Renal cortical epithelial cell (primary cell): Measurements from ENCODE around the gene LPIN1. TPM values are rescaled to one million over a fixed set of nuclear protein-coding genes. Genes with fewer than 3 reads are reported as not detected.
"Not testable (repeated sequence)": the region's sequence is repeated elsewhere in the genome, so short reads cannot be mapped to it uniquely, and the experiment has no call there.

Experiments used
- DNase-seq: peaks from one replicate; pipeline ENCODE4 v3.0.0-alpha.2; 2011; ENCODE audit warnings: low read depth
- total RNA-seq: library from RNA; depleted of rRNA; stranded (reverse); fragments of >200 nt; gene quantifications from 2 replicates; pipeline ENCODE4 v1.2.3, GENCODE V29; 2014

Gene LPIN1
- total RNA-seq, 1 donor from 2014 or later = 33.8 TPM

DNA sequence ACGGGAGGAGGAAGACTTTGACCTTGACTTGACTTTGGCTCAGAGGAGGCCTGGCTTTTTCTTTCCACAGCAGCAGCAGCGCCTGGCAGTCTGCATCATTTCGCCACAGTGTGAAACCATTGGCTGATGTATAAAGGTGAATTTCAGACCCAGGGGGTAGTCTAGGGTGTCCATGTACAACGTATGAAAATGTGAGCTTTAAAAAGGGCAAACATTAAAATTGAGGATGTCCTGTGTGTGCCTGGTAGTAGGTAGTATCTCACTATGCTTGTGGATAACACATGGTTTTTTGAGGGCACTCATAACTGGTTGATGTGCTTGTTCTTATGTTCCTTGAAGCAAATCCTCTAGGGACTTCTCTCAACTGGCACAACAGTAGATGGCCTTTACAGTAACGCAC lies 86.1 kb downstream of the LPIN1 start:
- DNase-seq = no peak

DNA sequence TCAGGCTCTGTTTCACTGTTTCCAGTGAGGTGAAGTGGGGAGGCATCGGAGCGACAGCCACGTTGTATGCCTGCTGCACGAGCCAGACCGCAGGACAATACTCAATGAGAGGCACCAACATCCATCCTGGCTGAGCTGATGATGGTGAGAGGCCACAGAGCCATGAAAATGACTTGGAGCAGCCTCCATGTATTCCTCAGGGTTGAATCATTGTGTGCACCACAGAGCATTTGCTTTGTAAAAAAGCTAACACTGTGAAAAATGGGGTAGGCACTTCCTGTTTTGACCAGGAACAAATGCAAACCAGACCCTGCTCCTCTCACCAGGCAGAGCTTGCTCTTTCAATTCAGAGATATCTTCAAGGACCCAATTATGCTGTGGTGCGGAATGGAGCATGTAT lies 87.2 kb downstream of the LPIN1 start:
- peak; percentile 36 for DNase-seq

DNA sequence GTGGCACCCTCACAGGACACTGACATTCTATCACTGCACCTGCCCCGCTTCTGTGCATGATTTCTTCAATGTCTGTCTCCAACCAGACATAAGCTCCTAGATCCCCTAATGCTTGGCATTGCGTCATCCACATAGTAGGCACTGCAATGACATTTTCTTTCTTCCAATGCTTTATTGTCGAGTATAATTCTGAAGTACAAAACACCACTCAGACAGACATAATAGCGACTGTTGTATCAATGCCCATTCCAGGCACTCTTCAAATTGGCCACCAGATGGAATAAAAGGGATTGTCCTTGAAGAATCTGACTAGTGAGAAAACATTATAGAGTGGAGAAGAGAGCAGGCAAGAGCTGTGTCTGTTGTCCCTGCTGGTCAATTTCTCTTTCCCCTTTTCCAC lies 89.0 kb downstream of the LPIN1 start:
- DNase-seq = no peak

DNA sequence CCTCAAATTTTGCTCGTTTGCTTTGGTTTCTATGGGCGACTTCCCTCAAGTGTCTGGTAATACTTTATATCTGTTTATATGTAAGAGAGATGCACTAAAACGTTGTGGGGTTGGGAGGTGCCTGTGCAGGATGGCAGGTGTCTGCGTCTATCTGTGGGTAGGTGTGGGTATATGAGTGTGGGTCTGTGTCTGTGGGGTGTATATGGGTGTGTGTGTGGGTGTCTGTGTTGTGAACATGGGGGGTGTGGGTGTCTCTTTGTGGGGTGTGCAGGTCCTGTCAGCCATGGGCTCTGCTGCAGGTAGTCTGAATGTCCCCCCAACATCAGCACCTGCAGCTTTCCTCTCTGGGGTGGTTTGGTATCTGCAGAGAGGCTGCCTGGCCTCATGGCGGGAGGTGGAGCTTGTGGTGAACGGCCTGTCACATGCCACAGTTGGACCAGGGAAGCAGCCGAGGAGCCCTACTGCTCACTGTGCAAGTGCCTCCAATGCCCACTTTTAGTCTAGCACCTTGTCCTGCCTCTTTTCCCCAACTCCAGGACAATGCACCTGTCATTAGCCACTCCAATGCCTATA lies 90.3 kb downstream of the LPIN1 start:
- no peak for DNase-seq

DNA sequence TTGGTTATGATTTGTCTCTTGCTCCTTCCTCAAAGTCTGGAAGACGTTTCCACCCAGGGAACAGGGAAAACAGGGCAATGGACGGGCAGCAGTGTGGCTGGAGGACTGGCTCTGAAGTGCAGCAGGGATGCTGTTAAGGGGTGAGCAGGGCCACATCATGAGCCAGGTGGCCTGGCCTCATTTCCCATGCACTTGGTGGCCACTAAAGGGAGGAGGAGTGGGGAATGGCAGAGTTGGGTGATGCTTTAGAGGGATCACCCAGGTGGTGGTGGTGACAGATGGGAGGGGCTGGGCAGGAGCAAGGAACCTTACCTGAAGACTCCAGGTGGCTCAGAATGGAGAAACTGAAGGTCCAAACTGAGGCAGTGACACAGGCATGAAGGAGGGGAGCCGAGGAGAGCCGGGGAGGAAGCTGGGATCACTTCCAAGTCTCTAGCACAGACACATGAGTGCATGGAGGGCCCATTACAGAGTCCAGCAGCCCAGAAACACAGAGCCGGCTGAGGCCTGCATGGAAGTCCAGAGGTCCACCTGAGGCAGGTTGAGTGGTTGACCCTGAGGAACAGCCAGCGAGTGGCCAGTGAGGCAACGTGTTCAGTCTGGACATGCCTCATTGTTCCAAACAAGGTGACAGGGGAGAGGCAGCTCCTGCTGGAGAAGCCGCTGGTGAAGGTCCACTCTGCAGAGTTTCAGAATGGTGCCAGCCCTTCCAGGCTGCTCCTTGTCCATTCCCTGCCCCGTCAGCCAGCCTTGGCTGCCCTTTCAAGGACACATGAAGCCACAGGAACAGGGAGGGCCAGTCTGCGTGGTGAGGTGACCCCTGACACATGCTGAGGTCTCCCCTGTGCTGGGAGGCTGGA lies 91.7 kb downstream of the LPIN1 start:
- DNase-seq = no peak

DNA sequence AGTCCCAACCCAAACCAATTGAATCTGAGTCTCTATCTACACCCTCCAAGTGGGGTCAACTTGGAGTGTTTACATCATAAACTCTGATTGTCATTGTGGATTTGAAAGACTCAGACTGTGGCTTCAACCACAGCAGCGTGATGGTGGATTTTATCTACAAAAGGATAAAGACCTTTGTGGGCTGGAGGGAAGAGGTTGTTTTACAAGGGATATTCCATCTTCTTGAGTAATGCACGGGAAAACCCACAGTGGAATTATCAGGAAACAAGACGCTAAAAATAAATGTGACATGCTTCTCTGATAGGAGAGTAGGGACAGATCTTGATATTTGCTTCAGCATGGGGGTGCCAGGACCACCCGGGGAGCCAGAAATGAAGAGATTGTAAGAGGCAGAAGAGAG lies 93.5 kb downstream of the LPIN1 start:
- no peak for DNase-seq

DNA sequence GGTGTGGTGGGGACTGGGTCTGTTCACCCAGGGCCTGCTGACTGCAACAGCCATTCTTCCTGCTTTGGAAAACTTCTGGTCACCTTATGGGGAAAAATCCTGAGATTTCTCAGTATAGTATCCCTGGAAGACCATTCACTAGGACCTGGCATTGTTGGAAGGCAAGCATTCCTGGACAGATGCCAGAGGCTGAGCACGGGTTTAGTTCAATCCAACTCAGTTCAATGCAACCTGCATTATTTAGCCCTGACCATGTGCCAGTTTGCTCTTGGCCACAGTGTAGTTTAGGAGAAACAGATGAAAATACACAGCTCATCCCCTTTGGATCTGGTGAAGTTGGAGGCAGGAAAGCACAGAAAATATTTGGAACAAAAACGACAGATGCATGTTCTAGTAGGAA lies 95.9 kb downstream of the LPIN1 start:
- DNase-seq = peak; percentile 55

DNA sequence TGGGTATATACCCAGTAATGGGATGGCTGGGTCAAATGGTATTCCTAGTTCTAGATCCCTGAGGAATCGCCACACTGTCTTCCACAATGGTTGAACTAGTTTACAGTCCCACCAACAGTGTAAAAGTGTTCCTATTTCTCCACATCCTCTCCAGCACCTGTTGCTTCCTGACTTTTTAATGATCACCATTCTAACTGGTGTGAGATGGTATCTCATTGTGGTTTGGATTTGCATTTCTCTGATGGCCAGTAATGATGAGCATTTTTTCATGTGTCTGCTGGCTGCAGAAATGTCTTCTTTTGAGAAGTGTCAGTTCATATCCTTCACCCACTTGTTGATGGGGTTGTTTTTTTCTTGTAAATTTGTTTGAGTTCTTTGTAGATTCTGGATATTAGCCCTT lies 98.4 kb downstream of the LPIN1 start:
- not testable (repeated sequence) for DNase-seq

DNA sequence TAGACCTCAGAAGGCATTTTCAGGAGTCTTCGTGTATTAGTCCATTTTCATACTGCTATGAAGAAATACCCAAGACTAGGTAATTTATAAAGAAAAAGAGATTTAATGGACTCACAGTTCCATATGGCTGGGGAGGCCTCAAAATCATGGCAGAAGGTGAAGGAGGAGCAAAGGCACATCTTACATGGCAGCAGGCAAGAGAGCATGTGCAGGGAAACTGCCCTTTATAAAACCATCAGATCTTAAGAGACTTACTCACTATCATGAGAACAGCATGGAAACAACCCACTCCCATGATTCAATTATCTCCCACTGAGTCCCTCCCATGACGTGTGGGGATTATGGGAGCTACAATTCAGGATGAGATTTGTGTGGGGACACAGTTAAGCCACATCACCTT lies 101.5 kb downstream of the LPIN1 start:
- not testable (repeated sequence) for DNase-seq

DNA sequence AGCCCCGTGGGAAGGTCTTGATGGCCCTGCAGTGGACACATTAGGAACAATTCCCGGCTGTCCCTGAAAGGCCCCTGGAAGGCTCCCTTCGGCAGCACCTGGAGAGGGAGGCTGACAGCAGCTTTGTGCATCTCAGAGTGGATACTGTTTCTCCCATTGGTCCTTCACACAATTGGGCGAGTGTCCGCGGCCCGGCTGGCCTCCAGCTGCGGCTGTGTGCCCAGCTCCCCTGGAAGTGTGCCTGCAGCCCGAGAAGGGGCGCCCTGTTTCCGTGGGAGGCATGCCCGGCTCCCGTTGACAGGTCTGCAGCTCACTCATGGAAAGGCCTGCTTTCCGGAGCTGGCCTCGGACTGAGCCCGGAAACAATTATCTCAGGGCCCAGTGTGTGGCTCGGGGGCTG lies 103.7 kb downstream of the LPIN1 start:
- no peak for DNase-seq

DNA sequence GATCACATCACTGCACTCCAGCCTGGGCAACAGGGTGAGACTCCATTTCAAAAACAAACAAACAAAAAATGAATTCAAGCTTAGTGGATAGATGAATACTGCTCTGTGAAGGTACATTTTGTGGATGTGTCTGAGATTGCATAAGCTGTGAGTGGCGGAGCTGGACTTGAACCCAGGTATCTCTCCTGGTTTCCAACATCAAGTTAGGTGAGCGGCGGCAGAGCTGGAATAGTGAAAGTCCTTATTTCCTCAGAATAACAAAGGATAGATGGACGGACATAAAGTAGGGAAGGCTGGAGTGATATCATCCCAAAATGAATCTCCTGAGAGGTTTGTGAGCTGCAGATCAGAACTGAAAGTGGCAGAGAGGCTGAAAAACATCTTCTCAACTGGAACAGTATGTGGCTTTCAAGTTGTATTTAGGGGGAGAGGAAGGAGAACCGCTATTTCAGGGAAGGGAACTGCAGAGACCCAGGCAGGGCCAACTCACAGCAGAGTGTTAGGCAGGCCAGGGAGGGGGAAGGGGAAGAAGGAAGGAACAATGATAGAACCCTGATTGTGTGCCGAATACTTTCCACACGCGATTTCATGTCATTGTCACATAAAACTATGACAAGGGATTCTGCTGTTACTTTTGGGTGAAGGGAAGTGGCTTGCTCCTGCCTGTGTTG lies 106.2 kb downstream of the LPIN1 start:
- DNase-seq = no peak

DNA sequence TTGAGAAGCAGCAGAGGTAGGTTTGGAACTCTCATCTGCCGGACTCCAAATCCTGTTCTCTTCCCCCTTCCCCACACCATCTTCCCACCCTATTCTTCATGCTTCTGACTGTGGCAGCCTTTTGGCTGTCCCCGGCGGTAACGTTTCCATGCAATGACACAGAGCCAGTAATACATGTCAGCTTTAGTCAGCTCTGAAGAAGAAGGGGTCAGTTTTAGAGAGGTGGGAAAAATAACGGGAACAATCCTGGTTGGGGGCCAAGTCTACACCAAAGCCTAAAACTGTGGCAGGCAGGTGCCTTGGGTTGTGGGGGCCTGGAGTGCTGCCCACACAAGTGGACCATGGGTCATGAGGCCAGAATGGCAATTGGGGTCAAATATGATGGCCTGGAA lies 106.8 kb downstream of the LPIN1 start:
- DNase-seq = no peak

DNA sequence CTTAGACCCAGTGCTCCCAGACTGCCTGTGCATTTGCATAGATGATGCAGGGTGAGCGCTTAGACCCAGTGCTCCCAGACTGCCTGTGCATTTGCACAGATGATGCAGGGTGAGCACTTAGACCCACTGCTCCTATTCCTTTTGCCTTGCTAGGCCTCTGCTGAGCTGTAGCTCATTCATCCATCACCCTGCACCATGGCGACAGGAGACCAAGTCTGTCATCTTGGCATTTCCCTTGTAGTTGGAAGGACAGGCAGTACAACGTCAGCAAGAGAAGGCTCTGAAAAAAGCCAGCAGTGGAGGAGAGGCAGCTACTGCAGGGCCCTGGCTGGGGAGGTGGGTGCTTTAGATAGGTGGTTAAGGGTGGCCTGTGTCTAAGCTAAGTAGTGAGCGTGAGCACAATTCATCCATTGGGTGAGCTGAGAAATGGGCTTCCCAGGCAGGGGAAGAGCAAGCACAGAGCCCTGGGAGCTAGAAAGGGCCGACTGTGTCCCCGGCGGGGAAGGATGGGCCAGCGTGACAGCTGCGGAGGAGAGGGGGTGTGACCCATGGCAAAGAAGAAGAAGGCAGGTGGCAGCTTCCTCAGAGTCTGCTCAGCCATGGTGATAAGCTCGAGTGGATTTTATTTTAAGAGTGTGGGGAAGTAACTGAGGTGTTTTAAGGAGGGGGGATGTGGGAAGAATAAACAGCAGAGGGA lies 108.8 kb downstream of the LPIN1 start:
- DNase-seq = no peak

DNA sequence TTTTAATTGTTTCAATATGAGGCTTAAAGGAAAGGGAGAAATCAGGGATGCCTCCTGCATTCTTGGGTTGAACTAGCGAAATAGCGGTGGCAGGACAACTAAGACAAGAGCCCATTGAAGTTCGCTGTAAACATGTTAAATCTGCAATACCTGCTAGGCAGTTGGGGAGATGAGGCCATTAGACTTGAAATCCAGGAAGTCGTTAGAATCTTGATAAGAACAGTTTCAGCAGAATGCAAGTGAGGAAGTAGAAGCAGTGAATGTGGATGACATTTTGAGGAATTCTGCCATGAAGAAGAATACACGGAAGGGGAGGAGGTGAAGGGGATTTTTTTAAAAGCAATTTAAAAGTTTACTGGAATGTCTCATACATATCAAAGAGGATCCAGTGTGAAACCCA lies 109.7 kb downstream of the LPIN1 start:
- no peak for DNase-seq

DNA sequence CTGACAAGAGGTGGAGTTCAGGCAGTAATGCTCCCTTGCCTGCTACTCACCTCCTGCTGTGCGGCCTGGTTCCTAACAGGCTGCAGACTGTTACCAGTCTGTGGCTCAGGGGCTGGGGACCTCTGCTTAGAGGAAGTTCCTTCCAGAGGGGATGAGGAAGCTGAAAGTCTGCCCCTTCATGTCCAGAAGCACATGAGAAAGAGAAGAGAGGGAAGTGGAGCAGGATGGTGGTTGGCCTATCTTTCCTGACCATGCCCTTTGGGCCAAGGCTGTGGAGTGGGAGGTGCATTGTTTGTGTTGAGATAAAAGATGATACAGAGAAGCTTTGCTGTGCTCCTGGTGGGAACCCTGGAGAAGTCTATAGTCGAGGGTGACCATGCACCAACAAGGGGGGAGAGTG lies 112.5 kb downstream of the LPIN1 start:
- DNase-seq = no peak

DNA sequence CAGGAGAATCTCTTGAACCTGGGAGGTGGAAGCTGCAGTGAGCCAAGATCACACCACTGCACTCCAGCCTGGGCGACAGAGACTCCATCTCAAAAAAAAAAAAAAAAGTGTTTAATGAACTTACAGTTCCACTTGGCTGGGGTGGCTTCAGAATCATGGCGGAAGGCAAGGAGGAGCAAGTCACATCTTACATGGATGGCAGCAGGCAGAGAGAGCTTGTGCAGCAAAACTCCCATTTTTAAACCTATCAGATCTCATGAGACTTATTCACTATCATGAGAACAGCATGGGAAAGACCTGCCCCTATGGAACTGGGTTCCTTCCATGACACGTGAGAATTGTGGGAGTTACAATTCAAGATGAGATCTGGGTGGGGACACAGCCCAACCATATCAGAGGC lies 113.5 kb downstream of the LPIN1 start:
- not testable (repeated sequence) for DNase-seq

DNA sequence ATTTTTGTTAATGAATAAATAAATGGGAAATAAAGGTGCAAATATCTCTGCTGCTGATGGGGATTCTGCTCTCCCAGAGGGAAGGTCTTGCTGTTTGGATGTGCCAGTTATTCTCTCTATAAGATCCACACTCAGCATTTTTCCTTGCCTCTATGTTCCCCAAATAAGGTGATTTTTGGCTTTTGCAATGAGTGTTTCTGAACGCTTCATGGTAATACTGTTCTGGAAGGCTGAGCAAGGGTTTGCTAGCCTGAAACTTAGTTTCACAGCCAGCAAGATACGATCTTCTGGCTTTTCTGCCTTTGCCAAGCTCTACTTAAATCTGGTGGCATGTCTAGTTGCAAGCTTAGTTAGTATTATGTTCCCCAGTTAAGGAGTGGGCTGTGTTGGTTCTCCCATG lies 114.6 kb downstream of the LPIN1 start:
- DNase-seq = no peak

DNA sequence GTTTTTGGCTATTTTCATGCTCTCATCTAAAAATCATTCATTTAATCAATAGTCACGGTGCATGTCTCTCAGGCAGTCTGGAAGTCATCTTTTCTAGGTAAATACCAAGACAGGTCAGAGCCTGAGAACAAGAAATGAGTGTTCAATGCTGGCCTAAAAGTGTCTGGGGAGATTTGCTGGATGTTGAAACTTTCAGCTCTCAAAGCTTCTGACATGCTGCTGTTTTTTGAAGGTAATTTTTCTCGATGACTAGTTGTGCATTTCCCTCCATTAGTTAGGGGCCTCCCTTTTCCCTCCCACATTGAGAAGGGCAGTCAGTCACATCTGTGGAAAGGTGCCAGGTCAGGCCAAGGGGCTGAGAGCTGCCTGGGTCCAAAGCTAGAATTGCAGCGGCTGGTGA lies 115.6 kb downstream of the LPIN1 start:
- no peak for DNase-seq

DNA sequence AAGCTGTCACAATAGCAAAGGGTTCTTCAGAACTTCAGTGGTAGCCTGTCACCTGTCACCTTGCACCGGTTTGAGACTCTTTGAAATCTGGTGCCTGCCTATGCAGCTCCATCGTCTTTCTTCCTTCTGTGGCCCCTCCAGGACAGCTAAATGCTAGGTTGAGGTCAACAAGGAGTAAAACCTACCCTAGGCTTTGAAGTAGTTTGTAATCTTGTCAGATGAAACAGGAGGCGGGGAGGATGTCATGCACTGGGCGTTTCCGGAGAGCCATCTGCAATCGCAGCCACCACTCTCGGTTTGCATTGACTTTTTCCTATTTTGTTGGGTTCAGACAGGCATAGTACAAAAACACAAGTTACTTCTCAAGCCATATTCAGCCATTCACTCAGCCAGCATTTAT lies 116.7 kb downstream of the LPIN1 start:
- no peak for DNase-seq

DNA sequence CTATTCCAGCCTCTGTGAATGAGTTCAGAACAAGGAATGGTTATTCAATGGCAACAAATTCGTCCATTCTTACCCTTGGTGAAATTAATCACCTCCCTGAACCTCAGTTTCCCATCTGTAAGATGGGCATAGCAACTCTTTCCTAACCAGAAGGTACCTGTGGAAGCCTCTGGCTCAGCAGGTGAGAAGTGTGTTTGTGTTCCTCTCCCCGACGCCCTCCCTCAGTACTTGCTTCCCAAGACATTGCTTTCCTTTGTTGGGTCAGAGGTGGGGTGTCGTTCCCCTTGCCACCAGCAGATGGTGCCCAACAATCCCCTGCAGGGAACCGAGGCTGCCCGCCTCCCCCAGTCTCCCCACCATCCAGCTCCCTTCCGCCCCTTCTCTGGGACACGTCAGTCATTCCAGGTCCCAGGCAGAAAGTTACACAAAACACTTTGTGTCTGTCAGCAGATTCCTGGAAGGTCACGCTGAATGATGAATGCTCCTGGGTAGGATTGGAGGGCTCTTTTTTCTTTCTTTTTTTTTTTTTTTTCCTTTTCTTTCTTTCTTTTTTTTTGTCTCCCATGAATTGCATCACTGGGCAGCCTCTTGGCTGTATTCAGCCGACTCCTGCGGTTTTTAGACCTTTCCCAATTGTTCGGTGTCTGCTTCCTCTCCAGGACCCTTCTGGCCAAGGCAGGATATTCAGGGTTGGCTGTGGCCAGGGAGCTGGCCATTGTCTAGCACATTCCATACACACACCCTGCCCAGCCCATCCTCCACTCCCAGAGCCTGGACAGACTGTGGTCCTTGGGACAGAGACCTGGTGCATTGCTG lies 117.3 kb downstream of the LPIN1 start:
- DNase-seq = peak; percentile 96

DNA sequence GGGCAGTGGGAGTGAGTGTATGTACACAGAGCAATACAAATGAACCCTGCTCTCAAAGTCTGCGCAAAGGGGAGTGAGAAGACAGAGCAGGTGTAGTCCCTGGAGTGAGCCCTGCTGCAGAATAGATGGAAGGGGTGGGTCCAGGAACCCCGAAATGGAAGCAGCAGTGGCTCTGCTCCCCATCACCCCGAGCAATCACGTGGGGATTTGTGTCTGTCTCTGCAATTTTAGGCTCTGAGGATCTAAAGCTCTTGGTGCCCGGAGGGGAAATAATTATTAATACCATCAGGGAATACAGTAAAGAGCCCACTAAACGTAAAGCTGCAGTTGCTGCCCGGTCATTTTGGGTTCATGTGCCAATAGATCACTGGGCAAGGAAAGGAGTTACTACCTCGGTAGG lies 118.3 kb downstream of the LPIN1 start:
- no peak for DNase-seq

DNA sequence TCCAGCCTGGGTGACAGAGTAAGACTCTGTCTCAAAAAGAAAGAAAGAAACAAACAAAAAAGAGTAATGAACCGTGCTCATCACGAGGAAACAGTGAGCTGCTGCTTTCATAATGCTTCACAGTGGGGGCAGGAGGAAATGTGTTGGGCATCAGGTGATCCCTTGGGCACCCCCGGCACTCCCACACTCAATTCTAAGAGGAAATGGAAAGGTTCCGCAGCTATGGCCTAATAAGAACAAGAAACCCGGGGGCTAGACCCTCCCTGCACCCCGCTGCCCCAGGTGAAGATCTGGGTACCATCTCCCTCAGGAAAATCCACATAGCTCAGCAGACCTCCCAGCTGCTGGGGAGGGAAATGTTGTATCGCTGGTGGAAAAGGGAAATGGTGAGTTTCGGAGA lies 118.9 kb downstream of the LPIN1 start:
- peak; percentile 26 for DNase-seq
